Neural cell (in vitro differentiated cells): Measurements from ENCODE around the gene RHCG. TPM values are rescaled to one million over a fixed set of nuclear protein-coding genes. Genes with fewer than 3 reads are reported as not detected.

ENCODE experiments used
- H2AFZ ChIP-seq: fragments of 200-600, 300-800 bp; sonication (generic), shearing (Covaris generic); 2 replicates; pipeline ENCODE4 v1.6.0; 2014; ENCODE audit warnings: low read depth, mild to moderate bottlenecking, antibody characterized with exemption, low read length, moderate library complexity
- H3F3A ChIP-seq: fragments of 200-600 bp; shearing (Covaris generic); 2 replicates; pipeline ENCODE4 v1.6.1; 2016; ENCODE audit warnings: mild to moderate bottlenecking, moderate library complexity, mixed read lengths, antibody characterized with exemption, low read length; ENCODE audit not compliant: insufficient read depth, poor library complexity, severe bottlenecking
- H3K27ac ChIP-seq: fragments of 200-600, 300-800 bp; sonication (generic), shearing (Covaris generic); 2 replicates; pipeline ENCODE4 v1.5.1; 2014; ENCODE audit warnings: mild to moderate bottlenecking, low read length, moderate library complexity
- H3K27me3 ChIP-seq: fragments of 300-800, 200-600 bp; sonication (generic), shearing (Covaris generic); 2 replicates; pipeline ENCODE4 v1.6.0; 2014; ENCODE audit warnings: mild to moderate bottlenecking, low read depth, low read length, moderate library complexity; ENCODE audit not compliant: insufficient read depth
- H3K36me3 ChIP-seq: fragments of 300-800, 200-600 bp; sonication (generic), shearing (Covaris generic); 2 replicates; pipeline ENCODE4 v1.5.1; 2014; ENCODE audit warnings: mild to moderate bottlenecking, antibody characterized with exemption, low read length, moderate library complexity; ENCODE audit not compliant: insufficient read depth
- H3K4me2 ChIP-seq: fragments of 300-800, 200-600 bp; sonication (generic), shearing (Covaris generic); 2 replicates; pipeline ENCODE4 v1.6.0; 2014; ENCODE audit warnings: mild to moderate bottlenecking, low read length
- H3K4me3 ChIP-seq: fragments of 300-800, 200-600 bp; sonication (generic), shearing (Covaris generic); 2 replicates; pipeline ENCODE4 v1.5.1; 2014; ENCODE audit warnings: mild to moderate bottlenecking, low read length, moderate library complexity
- H3K79me2 ChIP-seq: fragments of 200-600 bp; shearing (Covaris generic); replicated peaks from 2 replicates; pipeline ENCODE4 v1.6.0; 2014; ENCODE audit warnings: mild to moderate bottlenecking, low read length, moderate library complexity; ENCODE audit not compliant: insufficient read depth
- H3K9ac ChIP-seq: fragments of 300-800, 200-600 bp; sonication (generic), shearing (Covaris generic); 2 replicates; pipeline ENCODE4 v1.6.1; 2016; ENCODE audit warnings: mild to moderate bottlenecking, low read length, mixed read lengths
- H3K9me2 ChIP-seq: fragments of 200-600 bp; shearing (Covaris generic); 2 replicates; pipeline ENCODE4 v1.6.1; 2016; ENCODE audit warnings: mild to moderate bottlenecking, low read length, mixed read lengths; ENCODE audit not compliant: insufficient read depth
- H3K9me3 ChIP-seq: fragments of 200-600, 300-800 bp; sonication (generic), shearing (Covaris generic); 2 replicates; pipeline ENCODE4 v1.6.1; 2016; ENCODE audit warnings: mild to moderate bottlenecking, mixed run types, low read length, moderate library complexity, mixed read lengths
- H4K20me1 ChIP-seq: fragments of 200-600 bp; shearing (Covaris generic); 2 replicates; pipeline ENCODE4 v1.6.1; 2016; ENCODE audit warnings: mild to moderate bottlenecking, mixed run types; ENCODE audit not compliant: insufficient read depth
- EP300 ChIP-seq: fragments of 450-650 bp; conservative IDR thresholded peaks from 2 replicates; pipeline ENCODE4 v1.6.1; 2014; ENCODE audit warnings: antibody characterized with exemption, mild to moderate bottlenecking, moderate library complexity; ENCODE audit not compliant: poor library complexity, severe bottlenecking
- EZH2 ChIP-seq: fragments of 200-600, 300-800 bp; shearing (Covaris generic), sonication (generic); IDR thresholded peaks from 2 replicates; pipeline ENCODE4 v1.6.1; 2014; ENCODE audit warnings: antibody characterized with exemption, low read length, borderline replicate concordance, mild to moderate bottlenecking; ENCODE audit not compliant: insufficient read depth, poor library complexity, severe bottlenecking
- MXI1 ChIP-seq: fragments of 450-650 bp; conservative IDR thresholded peaks from 2 replicates; pipeline ENCODE4 v1.6.1; 2014; ENCODE audit warnings: antibody characterized with exemption, mild to moderate bottlenecking; ENCODE audit not compliant: poor library complexity, severe bottlenecking
- POLR2AphosphoS5 ChIP-seq: IDR thresholded peaks from 2 replicates; pipeline ENCODE4 v1.6.1; 2012
- RAD21 ChIP-seq: fragments of 450-650 bp; conservative IDR thresholded peaks from 2 replicates; pipeline ENCODE4 v1.6.1; 2014; ENCODE audit warnings: antibody characterized with exemption, mild to moderate bottlenecking, moderate library complexity
- SMC3 ChIP-seq: fragments of 450-650 bp; conservative IDR thresholded peaks from 2 replicates; pipeline ENCODE4 v1.6.1; 2014; ENCODE audit warnings: antibody characterized with exemption, mild to moderate bottlenecking, moderate library complexity; ENCODE audit not compliant: poor library complexity
- TAF1 ChIP-seq: IDR thresholded peaks from 2 replicates; pipeline ENCODE4 v1.6.1; 2012; ENCODE audit warnings: low read depth
- polyA plus RNA-seq: library from polyadenylated mRNA; depleted of rRNA; stranded (reverse); fragments of >200 nt; gene quantifications from 2 replicates; pipeline ENCODE4 v1.2.3, GENCODE V29; 2014
- TF ChIP-seq, protein P1 (sequence below): IDR thresholded peaks from 2 replicates; pipeline ENCODE4 v1.6.1; 2012; ENCODE audit warnings: borderline replicate concordance
- TF ChIP-seq, protein P2 (sequence below): fragments of 450-650 bp; IDR thresholded peaks from 2 replicates; pipeline ENCODE4 v1.5.1; 2014; ENCODE audit warnings: antibody characterized with exemption, mild to moderate bottlenecking, moderate library complexity; ENCODE audit not compliant: poor library complexity, severe bottlenecking

Gene RHCG
- polyA plus RNA-seq, 1 donor from 2014 or later = 0.32 TPM

DNA sequence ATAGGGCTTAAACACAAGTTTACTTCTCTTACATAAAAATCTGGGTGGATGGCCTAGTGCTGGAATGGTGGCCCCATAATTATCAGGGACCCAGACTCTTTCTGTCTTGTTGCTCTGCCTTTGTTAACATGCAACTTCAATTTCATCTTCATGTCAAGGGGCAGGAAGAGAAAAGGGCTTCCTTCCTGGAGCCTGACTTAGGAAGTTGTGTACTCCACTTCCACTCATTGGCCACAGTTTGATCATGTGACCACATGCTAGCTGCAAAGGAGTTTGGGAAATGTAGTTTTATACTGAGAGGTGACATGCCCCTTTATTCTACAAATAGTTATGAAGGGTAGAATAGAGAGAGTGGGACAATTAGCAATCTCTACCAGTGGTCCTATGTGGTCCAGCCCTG is 39.3 kb downstream of the RHCG start:
- Histone ChIP-seq H4K20me1 (no peaks in the 10 kb centered on the region), H3K9ac (no peak overlapping the region), H3K9me2 (no peaks in the 10 kb centered on the region), H3K4me3 (no peak overlapping the region), H3K27ac (no peak overlapping the region), H3K27me3 (no peaks in the 10 kb centered on the region), H3K4me2 (no peak overlapping the region), H3K79me2 (no peaks in the 10 kb centered on the region), H3F3A (no peaks in the 10 kb centered on the region), H3K9me3 (no peaks in the 10 kb centered on the region), H2AFZ (no peak overlapping the region), H3K36me3 (no peaks in the 10 kb centered on the region)
- peak; percentile 19 for TF ChIP-seq POLR2AphosphoS5
- TF ChIP-seq, protein P1, sequence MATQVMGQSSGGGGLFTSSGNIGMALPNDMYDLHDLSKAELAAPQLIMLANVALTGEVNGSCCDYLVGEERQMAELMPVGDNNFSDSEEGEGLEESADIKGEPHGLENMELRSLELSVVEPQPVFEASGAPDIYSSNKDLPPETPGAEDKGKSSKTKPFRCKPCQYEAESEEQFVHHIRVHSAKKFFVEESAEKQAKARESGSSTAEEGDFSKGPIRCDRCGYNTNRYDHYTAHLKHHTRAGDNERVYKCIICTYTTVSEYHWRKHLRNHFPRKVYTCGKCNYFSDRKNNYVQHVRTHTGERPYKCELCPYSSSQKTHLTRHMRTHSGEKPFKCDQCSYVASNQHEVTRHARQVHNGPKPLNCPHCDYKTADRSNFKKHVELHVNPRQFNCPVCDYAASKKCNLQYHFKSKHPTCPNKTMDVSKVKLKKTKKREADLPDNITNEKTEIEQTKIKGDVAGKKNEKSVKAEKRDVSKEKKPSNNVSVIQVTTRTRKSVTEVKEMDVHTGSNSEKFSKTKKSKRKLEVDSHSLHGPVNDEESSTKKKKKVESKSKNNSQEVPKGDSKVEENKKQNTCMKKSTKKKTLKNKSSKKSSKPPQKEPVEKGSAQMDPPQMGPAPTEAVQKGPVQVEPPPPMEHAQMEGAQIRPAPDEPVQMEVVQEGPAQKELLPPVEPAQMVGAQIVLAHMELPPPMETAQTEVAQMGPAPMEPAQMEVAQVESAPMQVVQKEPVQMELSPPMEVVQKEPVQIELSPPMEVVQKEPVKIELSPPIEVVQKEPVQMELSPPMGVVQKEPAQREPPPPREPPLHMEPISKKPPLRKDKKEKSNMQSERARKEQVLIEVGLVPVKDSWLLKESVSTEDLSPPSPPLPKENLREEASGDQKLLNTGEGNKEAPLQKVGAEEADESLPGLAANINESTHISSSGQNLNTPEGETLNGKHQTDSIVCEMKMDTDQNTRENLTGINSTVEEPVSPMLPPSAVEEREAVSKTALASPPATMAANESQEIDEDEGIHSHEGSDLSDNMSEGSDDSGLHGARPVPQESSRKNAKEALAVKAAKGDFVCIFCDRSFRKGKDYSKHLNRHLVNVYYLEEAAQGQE = no peak
- no peak for TF ChIP-seq TAF1
- TF ChIP-seq, protein P2, sequence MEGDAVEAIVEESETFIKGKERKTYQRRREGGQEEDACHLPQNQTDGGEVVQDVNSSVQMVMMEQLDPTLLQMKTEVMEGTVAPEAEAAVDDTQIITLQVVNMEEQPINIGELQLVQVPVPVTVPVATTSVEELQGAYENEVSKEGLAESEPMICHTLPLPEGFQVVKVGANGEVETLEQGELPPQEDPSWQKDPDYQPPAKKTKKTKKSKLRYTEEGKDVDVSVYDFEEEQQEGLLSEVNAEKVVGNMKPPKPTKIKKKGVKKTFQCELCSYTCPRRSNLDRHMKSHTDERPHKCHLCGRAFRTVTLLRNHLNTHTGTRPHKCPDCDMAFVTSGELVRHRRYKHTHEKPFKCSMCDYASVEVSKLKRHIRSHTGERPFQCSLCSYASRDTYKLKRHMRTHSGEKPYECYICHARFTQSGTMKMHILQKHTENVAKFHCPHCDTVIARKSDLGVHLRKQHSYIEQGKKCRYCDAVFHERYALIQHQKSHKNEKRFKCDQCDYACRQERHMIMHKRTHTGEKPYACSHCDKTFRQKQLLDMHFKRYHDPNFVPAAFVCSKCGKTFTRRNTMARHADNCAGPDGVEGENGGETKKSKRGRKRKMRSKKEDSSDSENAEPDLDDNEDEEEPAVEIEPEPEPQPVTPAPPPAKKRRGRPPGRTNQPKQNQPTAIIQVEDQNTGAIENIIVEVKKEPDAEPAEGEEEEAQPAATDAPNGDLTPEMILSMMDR = no peak
- no peak for TF ChIP-seq EP300
- TF ChIP-seq EZH2 = no peak

- no peak overlapping the region for H3K4me2 ChIP-seq
- H4K20me1 ChIP-seq = no peaks in the 10 kb centered on the region
- no peaks in the 10 kb centered on the region for H3K27me3 ChIP-seq
- no peak overlapping the region for H2AFZ ChIP-seq
- H3K9me2 ChIP-seq = no peaks in the 10 kb centered on the region
- no peak overlapping the region for H3K4me3 ChIP-seq
- H3K9me3 ChIP-seq = no peaks in the 10 kb centered on the region
- H3K79me2 ChIP-seq = no peaks in the 10 kb centered on the region
- no peak overlapping the region for H3K27ac ChIP-seq
- no peaks in the 10 kb centered on the region for H3F3A ChIP-seq
- no peak overlapping the region for H3K9ac ChIP-seq
- H3K36me3 ChIP-seq = no peaks in the 10 kb centered on the region
- TF ChIP-seq EZH2 = no peak
- TF ChIP-seq, protein P2 = no peak
- TF ChIP-seq SMC3 = no peak
- no peak for TF ChIP-seq TAF1
- no peak for TF ChIP-seq EP300
- TF ChIP-seq MXI1 = no peak
- no peak for TF ChIP-seq RAD21
- TF ChIP-seq POLR2AphosphoS5 = no peak
- TF ChIP-seq, protein P1 = no peak
Observed at GRCh38 chr15:89455535-89455934, 40.8 kb downstream of the RHCG start.
